IMR-90 (cell line): ENCODE results near the gene UFSP1.

ENCODE experiments used
- BHLHE40 ChIP-seq: fragments of 150-350 bp; IDR thresholded peaks from 2 replicates; pipeline ENCODE4 v1.6.1; 2016; ENCODE audit warnings: mild to moderate bottlenecking, low read depth, low read length
- CEBPB ChIP-seq: IDR thresholded peaks from 2 replicates; pipeline ENCODE4 v1.6.1; 2012; ENCODE audit warnings: low read depth, low read length, improper control_type of control experiment
- CHD1 ChIP-seq: IDR thresholded peaks from 2 replicates; pipeline ENCODE4 v1.6.1; 2012; ENCODE audit warnings: low read depth, low read length, improper control_type of control experiment
- CTCF ChIP-seq: conservative IDR thresholded peaks from 2 replicates; pipeline ENCODE4 v1.5.1; 2012; ENCODE audit warnings: mild to moderate bottlenecking, low read depth, low read length, improper control_type of control experiment
- ELK1 ChIP-seq: fragments of 150-350 bp; IDR thresholded peaks from 2 replicates; pipeline ENCODE4 v1.6.1; 2016; ENCODE audit warnings: low read depth, mild to moderate bottlenecking, low read length, moderate library complexity, borderline replicate concordance
- FOS ChIP-seq: fragments of 150-350 bp; IDR thresholded peaks from 2 replicates; pipeline ENCODE4 v1.6.1; 2016; ENCODE audit warnings: low read depth, low read length
- MAFK ChIP-seq: IDR thresholded peaks from 2 replicates; pipeline ENCODE4 v1.6.1; 2012; ENCODE audit warnings: low read depth, low read length, improper control_type of control experiment
- MAZ ChIP-seq: IDR thresholded peaks from 2 replicates; pipeline ENCODE4 v1.6.1; 2012; ENCODE audit warnings: low read depth, mild to moderate bottlenecking, low read length, improper control_type of control experiment, moderate library complexity, borderline replicate concordance
- POLR2A ChIP-seq: IDR thresholded peaks from 2 replicates; pipeline ENCODE4 v1.6.1; 2012; ENCODE audit warnings: mild to moderate bottlenecking, low read depth, low read length
- RAD21 ChIP-seq: IDR thresholded peaks from 2 replicates; pipeline ENCODE4 v1.6.1; 2012; ENCODE audit warnings: low read length, improper control_type of control experiment
- RFX5 ChIP-seq: IDR thresholded peaks from 2 replicates; pipeline ENCODE4 v1.8.0; 2012; ENCODE audit warnings: low read depth, mild to moderate bottlenecking, low read length, moderate library complexity
- USF2 ChIP-seq: fragments of 150-350 bp; IDR thresholded peaks from 2 replicates; pipeline ENCODE4 v1.6.1; 2017; ENCODE audit warnings: mild to moderate bottlenecking, antibody characterized with exemption, low read length, low read depth

GRCh38 chr7:100865372-100865911 lies 24.1 kb downstream of the UFSP1 start:
- TF ChIP-seq MAFK (no peak), BHLHE40 (no peak), POLR2A (no peak), ELK1 (no peak), CTCF (no peak), CHD1 (no peak), FOS (no peak), CEBPB (no peak), RFX5 (no peak), RAD21 (no peak), USF2 (no peak), MAZ (no peak)
